Thyroid gland (tissue), 4 donors: Measurements from ENCODE around the gene KIAA2012.

Source experiments
- POLR2A ChIP-seq, 2 donors: fragments of 450-650 bp; IDR thresholded peaks; one replicate each; pipeline ENCODE4 v1.6.1; 2017; ENCODE audit warnings: antibody characterized with exemption in 2 of 2, mild to moderate bottlenecking in 2 of 2, moderate library complexity in 1 of 2
- TF ChIP-seq, protein P1 (sequence below), 6 experiments: fragments of 200-600 bp in 3 of 6; fragments of 450-650 bp in 3 of 6; sonication (generic) in 3 of 6; IDR thresholded peaks; one replicate each; pipeline ENCODE4 v1.5.1; 2016 to 2019; ENCODE audit warnings: antibody characterized with exemption in 6 of 6, mild to moderate bottlenecking in 2 of 6, inconsistent platforms in 1 of 6, moderate library complexity in 1 of 6

DNA sequence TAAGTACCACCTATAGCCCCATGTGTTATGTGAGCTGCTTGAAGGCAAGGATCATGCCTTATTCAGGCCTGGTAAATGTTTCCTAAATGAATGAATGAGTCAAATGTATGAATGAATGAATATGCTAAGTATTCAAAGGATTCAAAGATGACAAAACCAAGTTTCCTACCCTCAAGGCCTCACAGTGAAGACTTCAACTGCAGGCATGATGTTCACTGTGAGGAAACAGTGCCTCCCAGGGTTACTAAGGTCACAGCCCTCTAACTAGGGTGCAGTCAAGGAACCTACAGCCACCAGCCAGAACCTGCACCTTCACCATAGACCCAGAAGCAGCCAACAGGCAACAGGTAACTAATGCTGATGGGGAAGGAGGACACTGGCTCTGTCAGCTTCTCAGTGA, 96.1 kb downstream of the KIAA2012 start:
- TF ChIP-seq, protein P1, sequence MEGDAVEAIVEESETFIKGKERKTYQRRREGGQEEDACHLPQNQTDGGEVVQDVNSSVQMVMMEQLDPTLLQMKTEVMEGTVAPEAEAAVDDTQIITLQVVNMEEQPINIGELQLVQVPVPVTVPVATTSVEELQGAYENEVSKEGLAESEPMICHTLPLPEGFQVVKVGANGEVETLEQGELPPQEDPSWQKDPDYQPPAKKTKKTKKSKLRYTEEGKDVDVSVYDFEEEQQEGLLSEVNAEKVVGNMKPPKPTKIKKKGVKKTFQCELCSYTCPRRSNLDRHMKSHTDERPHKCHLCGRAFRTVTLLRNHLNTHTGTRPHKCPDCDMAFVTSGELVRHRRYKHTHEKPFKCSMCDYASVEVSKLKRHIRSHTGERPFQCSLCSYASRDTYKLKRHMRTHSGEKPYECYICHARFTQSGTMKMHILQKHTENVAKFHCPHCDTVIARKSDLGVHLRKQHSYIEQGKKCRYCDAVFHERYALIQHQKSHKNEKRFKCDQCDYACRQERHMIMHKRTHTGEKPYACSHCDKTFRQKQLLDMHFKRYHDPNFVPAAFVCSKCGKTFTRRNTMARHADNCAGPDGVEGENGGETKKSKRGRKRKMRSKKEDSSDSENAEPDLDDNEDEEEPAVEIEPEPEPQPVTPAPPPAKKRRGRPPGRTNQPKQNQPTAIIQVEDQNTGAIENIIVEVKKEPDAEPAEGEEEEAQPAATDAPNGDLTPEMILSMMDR (IDR thresholded peaks at IDR 0.05) = no peak
- TF ChIP-seq POLR2A (IDR thresholded peaks at IDR 0.05) = no peak
